Measurements from ENCODE around the gene KCNK7.
A peak's percentile ranks its signal among the peaks of the same experiment; 100 is the strongest.

The KCNK7 gene

GRCh38 chr11:65556470-65557279 lies 38.9 kb downstream of the KCNK7 start:
- DNase-seq (ENCODE audit: low read depth) = no peak

DNA sequence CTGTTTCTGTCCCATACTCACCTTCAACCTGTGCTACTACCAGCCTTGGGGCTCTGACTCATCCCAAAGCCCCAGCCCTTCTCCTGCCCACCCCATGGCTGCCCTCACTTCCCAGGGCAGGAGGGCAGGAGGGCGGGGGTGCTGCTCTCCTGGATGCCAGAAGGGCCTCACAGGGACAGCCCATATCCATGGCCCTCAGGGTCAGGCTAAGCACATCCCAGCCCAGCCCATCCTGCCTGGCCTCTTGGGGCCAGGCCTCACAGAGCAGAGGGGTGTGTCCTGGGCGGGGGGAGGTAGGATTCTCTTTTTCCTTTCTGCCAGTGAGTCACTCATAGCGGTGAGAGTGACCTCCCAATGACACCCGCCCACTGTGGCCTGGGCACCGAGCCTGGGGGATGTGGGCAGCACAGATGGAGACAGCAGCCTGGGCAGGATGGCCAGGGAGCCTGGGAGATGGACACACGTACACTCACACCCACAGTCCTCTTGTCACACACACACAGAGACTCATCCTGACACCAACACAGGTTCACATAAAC lies 39.8 kb downstream of the KCNK7 start:
- peak; percentile 83 for DNase-seq (ENCODE audit: low read depth)

DNA sequence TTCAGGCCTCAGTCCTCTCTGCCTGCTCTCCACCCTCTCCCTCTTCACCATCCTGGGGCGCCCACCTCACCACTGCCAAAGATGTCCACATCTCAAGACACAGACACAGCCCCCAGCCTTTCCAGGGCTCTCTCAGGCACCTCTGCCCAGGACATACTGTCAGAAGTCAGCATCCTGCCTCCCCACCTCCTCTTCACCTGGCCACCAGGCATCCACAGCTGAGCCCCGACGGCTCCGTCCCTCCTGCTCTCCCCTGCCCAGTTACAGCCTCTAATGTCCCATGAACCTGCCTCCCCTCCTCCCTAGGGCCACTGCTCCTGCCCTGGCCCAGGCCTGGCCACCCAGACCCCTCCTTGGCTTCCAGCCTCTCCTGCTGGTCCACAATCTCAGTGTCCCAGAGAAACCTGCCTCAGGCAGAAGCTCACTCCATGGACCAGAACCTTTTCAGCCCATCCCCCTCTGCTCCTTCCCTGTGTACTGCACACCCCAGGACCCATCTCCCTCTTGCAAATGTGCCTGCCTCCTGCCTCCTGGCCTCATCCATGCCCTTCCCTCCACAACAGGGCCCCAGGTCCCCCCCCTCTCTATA lies 40.7 kb downstream of the KCNK7 start:
- no peak for DNase-seq (ENCODE audit: low read depth)

DNA sequence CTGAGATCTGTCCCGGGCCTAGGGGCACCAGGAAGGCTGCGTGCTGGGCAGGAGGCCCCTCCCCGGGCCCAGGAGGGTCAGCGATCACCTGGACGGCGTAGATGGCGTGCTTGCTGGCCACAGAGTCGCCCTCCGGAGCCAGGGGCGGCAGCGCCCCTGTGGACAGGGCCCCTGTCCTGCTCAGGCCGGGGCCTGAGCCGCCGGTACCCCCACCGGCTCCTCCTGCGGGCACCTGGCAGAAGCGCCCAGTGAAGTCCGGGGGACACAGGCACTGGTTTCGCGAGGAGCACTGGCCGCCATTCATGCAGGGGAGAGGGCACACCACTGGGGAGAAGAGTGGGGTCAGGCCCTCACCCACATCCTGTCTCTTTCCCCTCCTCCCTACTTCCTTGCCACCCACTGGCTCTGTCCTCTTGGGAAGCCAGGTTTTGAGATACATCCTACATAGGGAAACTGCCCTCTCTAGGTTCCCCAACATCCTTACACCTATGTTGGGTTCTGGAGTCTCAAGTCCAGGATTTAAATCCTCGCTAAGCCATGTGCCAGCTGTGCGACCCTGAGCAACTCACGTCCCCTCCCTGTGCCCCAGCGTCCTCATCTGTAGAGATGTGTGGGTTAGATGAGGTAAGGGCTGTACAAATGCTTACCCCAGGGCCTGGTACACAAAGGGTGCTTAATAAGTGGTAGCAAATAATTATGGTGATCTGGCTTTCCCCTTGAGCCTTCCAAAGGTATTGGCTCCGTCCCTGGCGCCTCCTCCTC lies 41.4 kb downstream of the KCNK7 start:
- DNase-seq (ENCODE audit: low read depth) = no peak

- DNase-seq (ENCODE audit: low read depth) = no peak
Measured at GRCh38 chr11:65553301-65554001, 42.1 kb downstream of the KCNK7 start.

- DNase-seq (ENCODE audit: low read depth) = no peak
Measured at GRCh38 chr11:65552388-65552951, 43.1 kb downstream of the KCNK7 start.

DNA sequence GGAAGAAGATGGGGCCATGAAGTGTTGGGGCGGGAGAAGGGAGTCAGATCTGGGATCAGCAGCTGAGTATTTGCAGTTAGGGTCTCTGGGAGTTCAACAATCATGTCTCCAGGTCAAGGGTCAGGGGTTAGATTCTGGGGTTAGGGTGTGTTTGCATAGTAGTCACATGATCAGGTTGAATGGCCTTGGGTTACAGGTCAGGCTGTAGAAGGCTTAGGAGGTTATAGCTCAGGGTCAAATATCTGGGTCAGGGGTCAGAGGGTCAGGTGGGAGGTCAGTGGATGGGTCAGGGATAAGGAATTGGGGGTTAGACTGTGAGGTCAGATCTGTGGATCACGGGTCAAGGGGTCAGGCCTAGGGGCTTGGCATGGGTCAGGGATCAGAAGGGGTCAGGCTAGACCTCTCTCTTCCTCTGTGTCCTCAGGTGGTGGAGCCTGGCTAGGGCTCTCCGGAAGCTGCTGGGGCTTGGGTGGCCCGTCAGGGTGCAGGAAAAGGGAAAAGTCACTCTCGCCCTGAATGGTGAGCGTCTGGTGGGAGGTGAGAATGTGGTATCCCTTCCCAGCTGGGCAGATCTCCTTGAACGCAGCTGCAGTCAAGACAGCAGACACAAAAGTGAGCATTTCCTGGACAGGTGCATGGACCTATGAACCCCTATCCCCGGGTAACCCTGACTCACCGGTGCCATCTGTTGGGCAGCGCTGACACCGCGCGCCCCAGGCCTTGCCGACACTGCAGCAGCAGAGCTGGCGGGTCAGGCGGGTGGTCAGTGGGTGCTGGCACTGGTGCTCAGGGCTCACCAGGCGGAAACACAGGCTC lies 43.8 kb downstream of the KCNK7 start:
- DNase-seq (ENCODE audit: low read depth) = no peak

DNA sequence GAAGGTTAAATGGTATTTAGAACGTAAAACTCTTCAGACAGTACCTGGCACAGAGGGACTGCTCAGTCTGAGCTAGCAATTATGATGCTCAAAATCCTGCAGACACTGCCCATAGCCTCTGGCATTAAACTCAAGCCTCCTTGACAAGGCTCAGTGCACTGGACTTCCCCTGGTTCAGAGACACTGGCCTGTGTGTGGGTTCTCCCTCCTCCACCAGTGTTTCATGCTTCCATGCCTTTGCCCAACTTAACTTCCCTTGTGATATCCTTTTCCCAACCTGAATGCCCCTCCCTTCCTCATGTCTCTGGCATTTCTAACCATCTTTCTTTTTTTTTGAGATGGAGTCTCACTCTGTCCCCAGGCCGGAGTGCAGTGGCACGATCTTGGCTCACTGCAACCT lies 46.5 kb downstream of the KCNK7 start:
- DNase-seq (ENCODE audit: low read depth) = no peak

GRCh38 chr11:65548395-65548794 lies 47.2 kb downstream of the KCNK7 start:
- DNase-seq (ENCODE audit: low read depth) = no peak

DNA sequence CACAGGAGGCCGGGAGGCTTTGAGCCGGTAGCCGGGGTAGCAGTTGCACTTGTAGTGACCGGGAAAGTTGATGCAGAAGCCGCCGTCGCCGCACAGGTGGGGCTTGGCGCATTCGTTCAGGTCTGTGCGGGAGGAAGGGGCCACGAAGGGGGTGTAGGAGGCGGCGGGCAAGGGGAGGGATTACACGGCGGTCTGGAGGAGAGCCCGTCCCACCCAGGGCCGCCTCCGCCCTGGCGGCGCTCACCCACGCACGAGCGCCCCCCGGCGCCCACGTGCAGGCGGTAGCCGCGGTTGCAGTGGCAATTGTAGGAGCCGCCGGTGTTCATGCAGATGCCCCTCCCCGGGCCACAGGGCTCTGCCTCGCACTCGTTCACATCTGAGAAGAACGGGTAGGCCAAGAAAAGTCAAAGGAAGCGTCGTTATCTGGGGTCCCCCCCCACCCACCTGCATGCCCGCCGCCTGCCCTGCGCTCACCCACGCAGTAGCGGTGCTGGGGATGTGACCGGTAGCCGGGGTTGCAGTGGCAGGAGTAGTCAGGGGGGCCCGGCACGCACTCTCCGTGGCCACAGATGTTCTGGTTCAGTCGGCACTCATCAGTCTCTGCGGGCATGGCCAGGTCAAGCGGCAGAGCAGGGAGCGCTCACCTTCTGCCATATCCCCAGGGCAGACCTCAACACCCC lies 48.0 kb downstream of the KCNK7 start:
- no peak for DNase-seq (ENCODE audit: low read depth)

DNA sequence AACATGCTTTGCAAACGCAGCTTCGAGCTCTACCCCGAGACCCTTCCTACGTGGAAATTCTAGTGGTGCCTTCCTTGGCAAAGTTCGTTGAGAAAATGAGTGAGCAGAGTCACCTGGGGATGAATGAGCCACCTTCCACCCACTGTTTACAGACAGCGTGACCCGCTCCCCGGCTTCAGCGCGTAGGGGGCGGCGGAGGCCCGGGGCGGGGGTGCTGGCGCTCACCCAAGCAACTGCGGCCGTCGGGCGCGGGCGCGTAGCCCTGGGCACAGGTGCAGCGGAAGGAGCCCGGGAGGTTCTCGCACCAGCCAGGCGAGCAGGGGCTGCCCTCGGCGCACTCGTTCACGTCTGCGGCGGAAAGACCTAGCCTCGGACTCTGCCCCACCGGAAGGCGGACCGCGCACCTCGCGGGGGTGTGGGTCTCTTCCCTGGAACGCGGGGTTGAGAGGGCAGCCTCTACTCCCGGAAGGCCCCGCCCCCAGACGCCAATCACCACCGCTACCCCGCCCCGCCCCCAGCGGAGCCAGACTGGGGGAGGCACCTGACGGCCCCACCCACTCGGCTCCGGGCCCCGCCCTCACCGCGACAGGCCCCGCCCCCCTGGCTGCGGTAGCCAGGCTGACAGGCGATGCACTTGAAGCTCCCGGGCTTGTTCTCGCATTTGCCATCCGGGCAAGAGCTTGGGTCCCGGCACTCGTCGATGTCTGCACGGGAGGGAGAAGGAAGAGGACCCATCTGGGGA lies 49.2 kb downstream of the KCNK7 start:
- DNase-seq (ENCODE audit: low read depth) = no peak

- DNase-seq (ENCODE audit: low read depth) = no peak
Measured at GRCh38 chr11:65545853-65546216, 49.8 kb downstream of the KCNK7 start.
